Smooth muscle cell (in vitro differentiated cells): ENCODE measurements around the gene ATL2. TPM values are rescaled to one million over a fixed set of nuclear protein-coding genes. Genes with fewer than 3 reads are reported as not detected.

Source experiments
- DNase-seq: peaks from one replicate; lab custom pipeline; 2025; ENCODE audit not compliant: unreplicated experiment; lab: John Stamatoyannopoulos, UW
- H2AFZ ChIP-seq: fragments of 200-600 bp; sonication (generic); 2 replicates; pipeline ENCODE4 v1.6.0; 2016; ENCODE audit warnings: antibody characterized with exemption, low read depth, mild to moderate bottlenecking
- H3F3A ChIP-seq: fragments of 200-600 bp; sonication (generic); 2 replicates; pipeline ENCODE4 v1.6.0; 2017; ENCODE audit warnings: antibody characterized with exemption, low read depth
- H3K27ac ChIP-seq: fragments of 200-600 bp; sonication (generic); 2 replicates; pipeline ENCODE4 v1.5.1; 2016; ENCODE audit warnings: low read depth, mild to moderate bottlenecking
- H3K27me3 ChIP-seq: fragments of 200-600 bp; sonication (generic); 2 replicates; pipeline ENCODE4 v1.6.1; 2016; ENCODE audit warnings: low read depth, mild to moderate bottlenecking
- H3K36me3 ChIP-seq: fragments of 200-600 bp; sonication (generic); 2 replicates; pipeline ENCODE4 v1.5.1; 2016; ENCODE audit warnings: low read depth
- H3K4me1 ChIP-seq: fragments of 200-600 bp; sonication (generic); 2 replicates; pipeline ENCODE4 v1.5.1; 2016; ENCODE audit warnings: low read depth
- H3K4me2 ChIP-seq: fragments of 200-600 bp; sonication (generic); 2 replicates; pipeline ENCODE4 v1.6.0; 2016; ENCODE audit warnings: mild to moderate bottlenecking
- H3K4me3 ChIP-seq: fragments of 200-600 bp; sonication (generic); 2 replicates; pipeline ENCODE4 v1.5.1; 2016; ENCODE audit warnings: mild to moderate bottlenecking
- H3K79me2 ChIP-seq: fragments of 200-600 bp; sonication (generic); 2 replicates; pipeline ENCODE4 v1.6.0; 2016; ENCODE audit warnings: low read depth, mild to moderate bottlenecking
- H3K9ac ChIP-seq: fragments of 200-600 bp; sonication (generic); 2 replicates; pipeline ENCODE4 v1.6.0; 2016; ENCODE audit warnings: low read depth
- H3K9me3 ChIP-seq: fragments of 200-600 bp; sonication (generic); replicated peaks from 2 replicates; pipeline ENCODE4 v1.5.1; 2016; ENCODE audit warnings: low read depth
- H4K20me1 ChIP-seq: fragments of 200-600 bp; sonication (generic); 2 replicates; pipeline ENCODE4 v1.6.0; 2016; ENCODE audit warnings: low read depth
- CTCF ChIP-seq: fragments of 200-600 bp; sonication (generic); IDR thresholded peaks from 2 replicates; pipeline ENCODE4 v1.5.1; 2017; ENCODE audit warnings: borderline replicate concordance, mild to moderate bottlenecking, antibody characterized with exemption; ENCODE audit not compliant: insufficient read depth, poor library complexity, severe bottlenecking
- WGBS: methylation state at CpG from one replicate; pipeline ENCODE4 v1.1.7; 2016; ENCODE audit warnings: low lambda C conversion rate; 5-methylcytosine and 5-hydroxymethylcytosine counted together
- polyA plus RNA-seq: library from polyadenylated mRNA; unstranded; fragments of >200 nt; fragmentation: Nextera tagmentation; extraction: Ambion mirVana; gene quantifications from 2 replicates; pipeline ENCODE4 v1.2.1, GENCODE V29; 2016
- total RNA-seq: library from RNA; depleted of rRNA; stranded (reverse); fragments of >200 nt; gene quantifications from 2 replicates; pipeline ENCODE4 v1.2.3, GENCODE V29; 2014

ATL2 gene
- total and polyA plus RNA-seq, 2 experiments from 2014 or later = 19.9 to 56.7 TPM

DNA sequence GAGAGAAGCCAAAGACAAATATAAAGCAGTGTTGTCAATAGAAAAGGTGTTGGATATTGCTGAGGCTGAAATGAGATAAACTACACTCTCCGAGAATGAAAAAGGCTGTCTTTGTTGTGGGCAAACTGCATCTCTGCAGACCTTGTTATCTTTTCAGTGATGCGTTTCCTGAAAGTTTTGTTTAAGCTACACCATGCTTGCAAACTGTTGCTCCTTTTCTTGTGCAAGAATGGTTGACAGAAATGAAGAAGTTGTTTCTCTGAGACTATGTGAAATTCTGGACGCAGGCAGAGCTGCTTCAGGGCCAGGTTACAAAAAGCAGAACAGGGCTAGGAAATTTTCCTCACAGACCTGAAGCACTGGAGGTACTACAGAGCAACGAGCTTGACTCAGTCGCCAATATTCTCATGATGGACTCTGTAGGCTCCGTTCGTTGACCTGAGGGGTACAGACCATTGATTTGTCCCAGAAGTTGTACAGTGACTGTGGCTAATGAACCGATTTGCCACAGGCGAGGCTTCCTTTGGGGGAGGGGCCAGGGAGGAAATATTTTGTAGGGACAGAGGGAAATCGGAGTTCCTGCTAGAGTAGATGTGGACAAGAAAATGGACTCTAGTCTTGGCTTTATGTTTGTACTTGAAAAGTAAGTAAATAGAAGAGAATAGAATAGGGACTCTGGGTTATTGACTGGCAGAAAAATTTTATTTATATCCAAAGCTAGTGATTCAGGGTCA lies 3.5 kb upstream of the ATL2 start:
- H4K20me1 ChIP-seq = peaks cover 9% of the 10 kb centered on the region
- no peaks in the 10 kb centered on the region for H3K9me3 ChIP-seq
- 73% methylated on average over 10 of the region's 10 CpGs for WGBS
- H3K4me1 ChIP-seq = peaks cover 12% of the 10 kb centered on the region
- H2AFZ ChIP-seq = no peak overlapping the region
- no peaks in the 10 kb centered on the region for H3K27me3 ChIP-seq
- H3F3A ChIP-seq = peaks cover 5% of the 10 kb centered on the region
- no peak overlapping the region for H3K9ac ChIP-seq
- no peak overlapping the region for H3K27ac ChIP-seq
- no peak overlapping the region for H3K4me2 ChIP-seq
- peaks cover 10% of the 10 kb centered on the region for H3K79me2 ChIP-seq
- no peak for DNase-seq
- no peak overlapping the region for H3K4me3 ChIP-seq
- no peak for TF ChIP-seq CTCF
- H3K36me3 ChIP-seq = no peaks in the 10 kb centered on the region

- Histone ChIP-seq H3K9me3 (no peaks in the 10 kb centered on the region), H3K9ac (peak overlapping the region; percentile 95), H4K20me1 (peaks cover 50% of the 10 kb centered on the region), H3K36me3 (no peaks in the 10 kb centered on the region), H3K79me2 (peaks cover 51% of the 10 kb centered on the region), H3K4me1 (peaks cover 21% of the 10 kb centered on the region), H3K4me3 (peak overlapping the region; percentile 85), H3K27me3 (no peaks in the 10 kb centered on the region), H2AFZ (peak overlapping the region; percentile 97), H3K27ac (peak overlapping the region; percentile 93), H3K4me2 (peak overlapping the region; percentile 85), H3F3A (peaks cover 5% of the 10 kb centered on the region)
- peak; percentile 56 for DNase-seq
- peak; percentile 45 for TF ChIP-seq CTCF
- under 1% methylated on average over 72 of the region's 80 CpGs for WGBS
These were observed 575 bp downstream of the ATL2 start for GRCh38 chr2:38376346-38377049.

DNA sequence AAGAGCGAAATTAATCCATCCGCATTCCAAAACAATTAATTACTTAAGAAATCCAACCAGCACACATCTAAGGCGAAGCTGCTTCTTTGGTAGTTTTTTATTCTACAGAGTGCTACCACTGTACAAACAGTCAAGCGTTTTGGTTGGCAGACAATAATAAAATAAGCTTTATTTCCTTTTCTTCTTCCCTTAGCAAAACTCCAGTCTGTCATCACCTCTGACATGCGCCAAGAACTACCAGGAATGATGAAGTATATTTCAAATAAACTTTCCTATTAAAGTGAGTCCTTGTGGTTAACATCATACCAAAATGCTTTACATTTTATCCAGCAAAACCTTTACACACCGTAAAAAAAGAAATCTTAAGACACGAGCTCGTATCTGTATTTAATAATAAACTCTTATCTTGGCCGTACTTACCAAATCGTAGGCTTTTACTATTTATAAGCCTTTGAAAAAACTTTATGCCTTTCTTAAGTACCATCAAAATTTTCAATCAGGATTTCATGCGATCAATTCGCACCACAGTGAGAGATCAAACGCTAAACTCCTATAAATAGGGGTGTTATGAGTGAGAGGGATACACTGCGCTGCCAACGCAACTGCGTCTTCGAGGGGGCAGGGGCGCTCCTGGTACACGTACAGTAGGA lies 1.3 kb downstream of the ATL2 start:
- Histone ChIP-seq H4K20me1 (peaks cover 57% of the 10 kb centered on the region), H3K9me3 (no peaks in the 10 kb centered on the region), H3K27me3 (no peaks in the 10 kb centered on the region), H3K36me3 (no peaks in the 10 kb centered on the region), H3K9ac (peak overlapping the region; percentile 95), H3K79me2 (peaks cover 58% of the 10 kb centered on the region), H3K27ac (peak overlapping the region; percentile 93), H3K4me3 (peak overlapping the region; percentile 85), H3K4me1 (peaks cover 21% of the 10 kb centered on the region), H2AFZ (no peak overlapping the region), H3F3A (peaks cover 5% of the 10 kb centered on the region), H3K4me2 (peak overlapping the region; percentile 85)
- DNase-seq = no peak
- TF ChIP-seq CTCF = no peak
- 24% methylated on average over 19 of the region's 19 CpGs for WGBS
